ENCODE results near the gene DDRGK1. TPM values are rescaled to one million over a fixed set of nuclear protein-coding genes. Genes with fewer than 3 reads are reported as not detected.

DDRGK1 gene
- total and polyA plus RNA-seq, 7 donors = 16.8 to 86.1 (median 70.6) TPM

- H3K27ac ChIP-seq = no peak overlapping the region
Observed at GRCh38 chr20:3245156-3245555, 40.7 kb upstream of the DDRGK1 start.

GRCh38 chr20:3244613-3245012 lies 40.1 kb upstream of the DDRGK1 start:
- no peak for DNase-seq
- intact Hi-C loops (cut with DNase I) = no loop called here
- H3K4me3 ChIP-seq = no peak overlapping the region
- H3K27me3 ChIP-seq = peaks cover 6 to 69% (median 19%) of the 10 kb centered on the region in 3 donors
- 74 to 90% methylated on average over 1 of the region's 1 CpG for WGBS, 2 donors
- no peaks in the 10 kb centered on the region for H3K36me3 ChIP-seq
- H3K27ac ChIP-seq = no peak overlapping the region
- H3K9me3 ChIP-seq = no peaks in the 10 kb centered on the region
- peaks cover 0 to 21% (median 16%) of the 10 kb centered on the region in 4 donors for H3K4me1 ChIP-seq
- TF ChIP-seq EP300 (IDR thresholded peaks at IDR 0.05) (no peak), CTCF (IDR thresholded peaks at IDR 0.05) (no peak), POLR2AphosphoS5 (IDR thresholded peaks at IDR 0.05) (no peak), POLR2A (IDR thresholded peaks at IDR 0.05) (no peak)

More at GRCh38 chr20:3245156-3245555, 40.7 kb upstream of the DDRGK1 start:
- no peak for DNase-seq
- Histone ChIP-seq H3K36me3 (peaks cover 0 to 1% (median 0%) of the 10 kb centered on the region in 4 donors), H3K4me1 (peaks cover 0 to 16% (median 12%) of the 10 kb centered on the region in 4 donors), H3K27me3 (peaks cover under 1 to 66% (median 14%) of the 10 kb centered on the region in 3 donors), H3K4me3 (no peak overlapping the region), H3K9me3 (no peaks in the 10 kb centered on the region)
- WGBS, 2 donors = 62 to 73% methylated on average over 2 of the region's 2 CpGs
- TF ChIP-seq CTCF (IDR thresholded peaks at IDR 0.05) (no peak), POLR2AphosphoS5 (IDR thresholded peaks at IDR 0.05) (no peak), POLR2A (IDR thresholded peaks at IDR 0.05) (no peak)
- intact Hi-C loops (cut with DNase I) = no loop called here

- H3K4me3 ChIP-seq = no peak overlapping the region
- H3K27me3 ChIP-seq = peaks cover 14 to 71% (median 27%) of the 10 kb centered on the region in 3 donors
- DNase-seq = no peak
- H3K9me3 ChIP-seq = no peaks in the 10 kb centered on the region
- WGBS, 2 donors = 79 to 81% methylated on average over 11 of the region's 11 CpGs
- H3K36me3 ChIP-seq = no peaks in the 10 kb centered on the region
- TF ChIP-seq POLR2A (IDR thresholded peaks at IDR 0.05) = no peak
- no peak for TF ChIP-seq CTCF (IDR thresholded peaks at IDR 0.05)
- TF ChIP-seq EP300 (IDR thresholded peaks at IDR 0.05) = no peak
- TF ChIP-seq POLR2AphosphoS5 (IDR thresholded peaks at IDR 0.05) = no peak
- H3K27ac ChIP-seq = no peak overlapping the region
- intact Hi-C loops (cut with DNase I) = no loop called here
- peaks cover 0 to 23% (median 20%) of the 10 kb centered on the region in 4 donors for H3K4me1 ChIP-seq
Observed at GRCh38 chr20:3243718-3244358, 39.4 kb upstream of the DDRGK1 start.

GRCh38 chr20:3242172-3242692 lies 37.8 kb upstream of the DDRGK1 start:
- peaks cover 30 to 78% (median 43%) of the 10 kb centered on the region in 3 donors for H3K27me3 ChIP-seq
- 35 to 60% methylated on average over 6 of the region's 6 CpGs for WGBS, 2 donors

More at GRCh38 chr20:3242172-3242692, 37.8 kb upstream of the DDRGK1 start:
- Histone ChIP-seq H3K9me3 (no peaks in the 10 kb centered on the region), H3K4me3 (no peak overlapping the region), H3K27ac (no peak overlapping the region), H3K36me3 (no peaks in the 10 kb centered on the region), H3K4me1 (peaks cover 0 to 24% (median 23%) of the 10 kb centered on the region in 4 donors)
- intact Hi-C loops (cut with DNase I) = no loop called here
- no peak for DNase-seq
- TF ChIP-seq POLR2AphosphoS5 (IDR thresholded peaks at IDR 0.05) (no peak), EP300 (IDR thresholded peaks at IDR 0.05) (no peak), CTCF (IDR thresholded peaks at IDR 0.05) (no peak), POLR2A (IDR thresholded peaks at IDR 0.05) (no peak)
